Measurements from ENCODE around the gene KCNC4. TPM values are rescaled to one million over a fixed set of nuclear protein-coding genes. Genes with fewer than 3 reads are reported as not detected.

The KCNC4 gene
- polyA plus RNA-seq, 2 donors: 1.8 to 1.9 TPM

GRCh38 chr1:110187139-110187890 lies 22.8 kb upstream of the KCNC4 start:
- Histone ChIP-seq H3K4me3 (ENCODE audit: low read depth in 1 of 2, low read length in 2 of 2) (no peak overlapping the region), H3K27ac (ENCODE audit: low read depth in 2 of 2, low read length in 1 of 2) (no peak overlapping the region), H3K4me1 (ENCODE audit: control insufficient read depth in 2 of 2, insufficient read depth in 2 of 2, low read length in 1 of 2) (no peaks in the 10 kb centered on the region), H3K9me3 (ENCODE audit: control insufficient read depth in 2 of 2, insufficient read depth in 1 of 2, low read depth in 1 of 2, low read length in 1 of 2) (no peaks in the 10 kb centered on the region), H3K36me3 (ENCODE audit: control insufficient read depth in 2 of 2, insufficient read depth in 2 of 2, low read length in 1 of 2) (no peaks in the 10 kb centered on the region), H3K27me3 (ENCODE audit: control insufficient read depth in 1 of 2, insufficient read depth in 2 of 2, low read length in 2 of 2) (no peaks in the 10 kb centered on the region)
- 70 to 76% methylated on average over 10 of the region's 10 CpGs for WGBS, 2 donors

GRCh38 chr1:110188035-110188618 lies 22.0 kb upstream of the KCNC4 start:
- no peaks in the 10 kb centered on the region for H3K9me3 ChIP-seq (ENCODE audit: control insufficient read depth in 2 of 2, insufficient read depth in 1 of 2, low read depth in 1 of 2, low read length in 1 of 2)
- WGBS, 2 donors: 50 to 56% methylated on average over 6 of the region's 6 CpGs
- H3K27me3 ChIP-seq (ENCODE audit: control insufficient read depth in 1 of 2, insufficient read depth in 2 of 2, low read length in 2 of 2): no peaks in the 10 kb centered on the region
- H3K4me3 ChIP-seq (ENCODE audit: low read depth in 1 of 2, low read length in 2 of 2): no peak overlapping the region
- no peaks in the 10 kb centered on the region for H3K4me1 ChIP-seq (ENCODE audit: control insufficient read depth in 2 of 2, insufficient read depth in 2 of 2, low read length in 1 of 2)
- no peaks in the 10 kb centered on the region for H3K36me3 ChIP-seq (ENCODE audit: control insufficient read depth in 2 of 2, insufficient read depth in 2 of 2, low read length in 1 of 2)
- H3K27ac ChIP-seq (ENCODE audit: low read depth in 2 of 2, low read length in 1 of 2): peak overlapping the region; percentile 13 to 55

DNA sequence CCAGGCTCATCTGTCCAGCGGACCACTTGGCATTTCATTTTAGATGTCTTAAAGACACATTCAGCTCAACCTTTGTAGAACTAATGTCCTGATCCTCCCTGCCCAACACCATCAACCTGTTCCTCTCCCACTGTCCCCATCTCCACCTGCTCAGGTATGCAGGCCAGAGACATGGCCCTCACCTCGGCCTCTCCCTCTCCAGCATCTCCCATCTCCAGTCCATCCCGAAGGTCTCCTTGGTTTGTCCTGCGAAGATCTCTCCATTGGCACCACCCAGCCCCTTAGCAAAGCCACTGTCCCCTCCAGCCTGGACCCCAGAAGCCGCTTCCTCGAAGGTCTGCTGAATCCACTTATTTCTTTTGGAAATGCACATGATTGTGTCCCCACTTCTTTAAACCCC lies 20.9 kb upstream of the KCNC4 start:
- H3K9me3 ChIP-seq (ENCODE audit: control insufficient read depth in 2 of 2, insufficient read depth in 1 of 2, low read depth in 1 of 2, low read length in 1 of 2): no peaks in the 10 kb centered on the region
- 85 to 93% methylated on average over 6 of the region's 6 CpGs for WGBS, 2 donors
- no peak overlapping the region for H3K27ac ChIP-seq (ENCODE audit: low read depth in 2 of 2, low read length in 1 of 2)

DNA sequence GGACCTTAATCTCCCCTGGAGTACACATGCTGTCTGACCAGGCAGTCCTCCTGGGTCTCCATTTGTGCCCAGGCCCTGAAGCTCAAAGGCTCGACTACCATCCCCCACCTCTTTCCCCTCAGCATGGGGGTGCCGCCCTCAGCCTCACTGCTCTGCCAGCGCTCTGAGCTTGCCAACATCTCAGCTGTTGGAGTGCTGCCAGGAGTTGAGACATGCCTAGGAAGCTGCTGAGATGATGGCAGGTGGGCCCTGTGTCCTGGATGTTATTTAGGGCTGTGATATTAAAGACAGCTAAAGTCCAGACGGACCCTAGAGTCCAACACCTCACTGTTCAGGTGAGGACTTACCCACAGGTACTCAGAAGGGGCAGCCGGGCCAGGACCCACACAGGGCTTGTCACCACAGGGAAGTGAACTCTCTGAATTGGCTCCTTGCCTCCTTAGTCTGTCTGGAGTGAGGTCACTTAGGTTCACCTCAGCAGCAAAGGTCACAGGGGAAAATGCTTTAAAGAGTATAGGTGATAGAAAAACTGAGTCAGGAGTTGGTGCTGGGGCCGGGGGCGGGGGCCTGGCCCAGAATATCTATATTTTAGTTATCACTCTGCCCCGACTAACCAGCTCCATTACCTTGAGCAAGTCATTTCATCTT lies 19.7 kb upstream of the KCNC4 start:
- WGBS, 2 donors: 43 to 63% methylated on average over 8 of the region's 8 CpGs

More for the DNA sequence above, 20.9 kb upstream of the KCNC4 start:
- H3K4me1 ChIP-seq (ENCODE audit: control insufficient read depth in 2 of 2, insufficient read depth in 2 of 2, low read length in 1 of 2): no peaks in the 10 kb centered on the region
- no peaks in the 10 kb centered on the region for H3K27me3 ChIP-seq (ENCODE audit: control insufficient read depth in 1 of 2, insufficient read depth in 2 of 2, low read length in 2 of 2)
- no peak overlapping the region for H3K4me3 ChIP-seq (ENCODE audit: low read depth in 1 of 2, low read length in 2 of 2)
- no peaks in the 10 kb centered on the region for H3K36me3 ChIP-seq (ENCODE audit: control insufficient read depth in 2 of 2, insufficient read depth in 2 of 2, low read length in 1 of 2)

DNA sequence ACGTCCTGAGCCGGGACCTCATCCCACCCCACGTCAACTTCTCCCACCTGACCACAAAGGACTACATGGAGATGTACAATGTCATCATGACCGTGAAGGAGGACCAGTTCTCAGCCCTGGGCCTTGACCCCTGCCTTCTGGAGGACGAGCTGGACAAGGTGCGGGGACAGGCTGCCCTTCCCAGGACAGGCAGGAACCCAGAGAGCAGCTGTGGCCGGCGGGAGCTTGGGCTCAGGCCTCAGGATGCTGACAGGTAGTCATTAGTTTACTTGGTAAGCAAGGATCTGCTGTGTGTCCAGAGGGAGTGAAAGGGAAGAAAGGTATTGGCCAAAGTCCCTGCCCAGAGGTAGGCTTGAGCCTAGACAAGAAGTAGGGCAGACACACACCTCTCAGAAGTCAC lies 17.6 kb upstream of the KCNC4 start:
- WGBS, 2 donors: 82 to 83% methylated on average over 8 of the region's 8 CpGs
- Histone ChIP-seq H3K27ac (ENCODE audit: low read depth in 2 of 2, low read length in 1 of 2) (no peak overlapping the region), H3K4me3 (ENCODE audit: low read depth in 1 of 2, low read length in 2 of 2) (no peak overlapping the region), H3K4me1 (ENCODE audit: control insufficient read depth in 2 of 2, insufficient read depth in 2 of 2, low read length in 1 of 2) (no peaks in the 10 kb centered on the region), H3K9me3 (ENCODE audit: control insufficient read depth in 2 of 2, insufficient read depth in 1 of 2, low read depth in 1 of 2, low read length in 1 of 2) (no peaks in the 10 kb centered on the region), H3K27me3 (ENCODE audit: control insufficient read depth in 1 of 2, insufficient read depth in 2 of 2, low read length in 2 of 2) (no peaks in the 10 kb centered on the region), H3K36me3 (ENCODE audit: control insufficient read depth in 2 of 2, insufficient read depth in 2 of 2, low read length in 1 of 2) (no peaks in the 10 kb centered on the region)

More for the DNA sequence above, 19.7 kb upstream of the KCNC4 start:
- no peak overlapping the region for H3K4me3 ChIP-seq (ENCODE audit: low read depth in 1 of 2, low read length in 2 of 2)
- H3K9me3 ChIP-seq (ENCODE audit: control insufficient read depth in 2 of 2, insufficient read depth in 1 of 2, low read depth in 1 of 2, low read length in 1 of 2): no peaks in the 10 kb centered on the region
- no peak overlapping the region for H3K27ac ChIP-seq (ENCODE audit: low read depth in 2 of 2, low read length in 1 of 2)
- no peaks in the 10 kb centered on the region for H3K36me3 ChIP-seq (ENCODE audit: control insufficient read depth in 2 of 2, insufficient read depth in 2 of 2, low read length in 1 of 2)
- no peaks in the 10 kb centered on the region for H3K4me1 ChIP-seq (ENCODE audit: control insufficient read depth in 2 of 2, insufficient read depth in 2 of 2, low read length in 1 of 2)
- H3K27me3 ChIP-seq (ENCODE audit: control insufficient read depth in 1 of 2, insufficient read depth in 2 of 2, low read length in 2 of 2): no peaks in the 10 kb centered on the region

DNA sequence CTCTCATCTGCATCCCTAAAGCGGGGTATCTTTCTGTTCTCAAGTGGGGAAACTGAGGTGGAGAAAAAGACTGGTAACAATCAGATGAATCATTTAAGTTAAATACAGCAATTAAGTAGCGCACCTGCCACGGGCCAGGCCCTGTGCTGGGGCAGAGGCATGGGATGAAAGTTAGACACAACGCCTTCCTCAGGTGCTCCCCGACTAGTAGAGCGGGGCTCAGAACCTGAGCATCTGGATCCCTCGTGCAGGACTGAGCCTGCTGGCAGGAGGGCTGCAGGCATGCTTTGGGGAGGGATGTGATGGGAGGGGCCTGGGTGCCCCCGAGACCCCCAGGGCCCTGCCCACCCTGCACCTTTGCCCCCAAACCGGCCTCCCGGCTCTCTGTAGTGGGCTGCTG lies 14.9 kb upstream of the KCNC4 start:
- Histone ChIP-seq H3K27me3 (ENCODE audit: control insufficient read depth in 1 of 2, insufficient read depth in 2 of 2, low read length in 2 of 2) (no peaks in the 10 kb centered on the region), H3K36me3 (ENCODE audit: control insufficient read depth in 2 of 2, insufficient read depth in 2 of 2, low read length in 1 of 2) (no peaks in the 10 kb centered on the region), H3K4me1 (ENCODE audit: control insufficient read depth in 2 of 2, insufficient read depth in 2 of 2, low read length in 1 of 2) (no peaks in the 10 kb centered on the region), H3K4me3 (ENCODE audit: low read depth in 1 of 2, low read length in 2 of 2) (no peak overlapping the region), H3K27ac (ENCODE audit: low read depth in 2 of 2, low read length in 1 of 2) (no peak overlapping the region), H3K9me3 (ENCODE audit: control insufficient read depth in 2 of 2, insufficient read depth in 1 of 2, low read depth in 1 of 2, low read length in 1 of 2) (no peaks in the 10 kb centered on the region)
- WGBS, 2 donors: 85 to 86% methylated on average over 10 of the region's 10 CpGs

DNA sequence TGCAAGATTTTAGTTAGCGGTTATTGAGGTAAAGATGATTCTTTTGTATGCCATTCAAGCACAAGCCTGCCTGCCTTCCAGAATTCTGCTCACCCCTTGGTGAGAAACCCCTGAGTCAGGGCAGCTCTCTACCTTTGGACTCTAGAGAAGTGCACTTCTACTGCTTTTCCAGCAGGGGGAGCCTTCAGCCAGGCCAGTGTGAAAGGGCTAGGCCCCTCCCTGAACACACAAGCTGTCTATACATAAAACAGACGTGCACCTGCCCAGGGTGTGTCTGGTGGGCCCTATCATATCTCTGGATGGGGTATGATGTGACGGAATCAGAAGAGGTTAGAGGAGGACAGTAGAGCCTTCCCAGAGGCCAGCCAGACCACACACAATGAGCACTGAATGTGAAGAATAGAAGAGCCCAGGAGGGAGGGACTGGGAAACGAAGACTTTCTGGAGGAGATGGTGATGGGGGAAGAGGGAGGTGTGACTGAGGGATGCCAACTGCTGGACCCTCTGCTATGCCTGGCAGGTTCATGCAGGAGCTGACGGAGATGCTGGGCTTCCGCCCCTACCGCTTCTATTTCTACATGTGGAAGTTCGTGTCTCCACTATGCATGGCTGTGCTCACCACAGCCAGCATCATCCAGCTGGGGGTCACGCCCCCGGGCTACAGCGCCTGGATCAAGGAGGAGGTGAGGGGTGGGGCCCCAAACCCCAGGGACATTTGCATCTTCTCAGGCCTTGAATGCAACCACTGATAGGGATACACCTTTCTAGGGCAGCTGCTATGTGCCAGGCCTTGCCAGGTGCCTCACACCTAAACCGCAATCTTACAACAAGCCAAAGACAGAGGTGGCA lies 13.0 kb upstream of the KCNC4 start:
- 56 to 59% methylated on average over 12 of the region's 12 CpGs for WGBS, 2 donors
- no peak overlapping the region for H3K27ac ChIP-seq (ENCODE audit: low read depth in 2 of 2, low read length in 1 of 2)
- no peaks in the 10 kb centered on the region for H3K27me3 ChIP-seq (ENCODE audit: control insufficient read depth in 1 of 2, insufficient read depth in 2 of 2, low read length in 2 of 2)
- no peaks in the 10 kb centered on the region for H3K4me1 ChIP-seq (ENCODE audit: control insufficient read depth in 2 of 2, insufficient read depth in 2 of 2, low read length in 1 of 2)
- no peak overlapping the region for H3K4me3 ChIP-seq (ENCODE audit: low read depth in 1 of 2, low read length in 2 of 2)
- H3K36me3 ChIP-seq (ENCODE audit: control insufficient read depth in 2 of 2, insufficient read depth in 2 of 2, low read length in 1 of 2): no peaks in the 10 kb centered on the region
- H3K9me3 ChIP-seq (ENCODE audit: control insufficient read depth in 2 of 2, insufficient read depth in 1 of 2, low read depth in 1 of 2, low read length in 1 of 2): no peaks in the 10 kb centered on the region

DNA sequence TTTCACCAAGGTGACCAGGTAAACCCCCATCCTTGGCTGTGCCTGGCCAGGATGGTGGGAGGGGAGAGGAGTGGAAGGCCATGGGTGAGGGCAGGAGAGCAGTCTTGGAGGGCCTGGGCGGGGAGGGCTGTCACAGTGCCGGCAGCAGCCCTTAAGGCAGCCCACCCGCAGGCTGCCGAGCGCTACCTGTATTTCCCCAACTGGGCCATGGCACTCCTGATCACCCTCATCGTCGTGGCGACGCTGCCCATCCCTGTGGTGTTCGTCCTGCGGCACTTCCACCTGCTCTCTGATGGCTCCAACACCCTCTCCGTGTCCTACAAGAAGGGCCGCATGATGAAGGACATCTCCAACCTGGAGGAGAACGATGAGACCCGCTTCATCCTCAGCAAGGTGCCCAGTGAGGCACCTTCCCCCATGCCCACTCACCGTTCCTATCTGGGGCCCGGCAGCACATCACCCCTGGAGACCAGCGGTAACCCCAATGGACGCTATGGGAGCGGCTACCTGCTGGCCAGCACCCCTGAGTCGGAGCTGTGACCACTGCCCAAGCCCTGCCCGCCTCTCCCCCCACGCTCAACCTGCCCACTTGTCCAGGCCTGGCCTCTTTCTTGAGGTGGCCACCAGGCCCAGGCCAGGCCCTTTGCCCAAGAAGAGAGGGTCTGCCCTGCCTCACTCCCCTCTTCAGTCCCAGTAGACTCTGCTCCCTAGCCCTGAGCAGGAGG lies 12.0 kb upstream of the KCNC4 start:
- H3K4me3 ChIP-seq (ENCODE audit: low read depth in 1 of 2, low read length in 2 of 2): no peak overlapping the region
- 90 to 91% methylated on average over 22 to 23 of the region's 23 CpGs for WGBS, 2 donors

DNA sequence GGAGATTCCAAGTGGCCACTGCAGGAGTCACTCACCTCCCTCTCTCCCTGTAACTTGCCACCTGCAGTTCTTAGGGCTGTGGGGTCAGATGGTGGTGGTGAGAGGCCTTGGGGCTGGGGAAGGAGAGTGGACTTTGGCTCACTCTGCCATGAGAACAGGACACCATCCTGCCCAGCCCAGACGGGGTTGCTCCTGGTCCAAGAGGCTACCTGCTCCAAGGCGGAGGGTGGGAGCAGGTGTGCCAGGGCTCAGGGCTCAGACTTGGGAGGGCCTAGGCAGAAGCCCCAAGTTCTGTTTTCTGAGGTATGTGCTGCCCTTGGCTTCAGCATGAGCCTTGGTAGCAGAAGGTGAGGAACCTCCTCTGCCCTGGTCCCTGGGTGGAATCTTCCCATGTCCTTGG lies 11.4 kb upstream of the KCNC4 start:
- H3K36me3 ChIP-seq (ENCODE audit: control insufficient read depth in 2 of 2, insufficient read depth in 2 of 2, low read length in 1 of 2): no peaks in the 10 kb centered on the region
- 89 to 93% methylated on average over 2 of the region's 2 CpGs for WGBS, 2 donors
- H3K27me3 ChIP-seq (ENCODE audit: control insufficient read depth in 1 of 2, insufficient read depth in 2 of 2, low read length in 2 of 2): no peaks in the 10 kb centered on the region
- no peak overlapping the region for H3K27ac ChIP-seq (ENCODE audit: low read depth in 2 of 2, low read length in 1 of 2)
- H3K4me3 ChIP-seq (ENCODE audit: low read depth in 1 of 2, low read length in 2 of 2): no peak overlapping the region
- no peaks in the 10 kb centered on the region for H3K9me3 ChIP-seq (ENCODE audit: control insufficient read depth in 2 of 2, insufficient read depth in 1 of 2, low read depth in 1 of 2, low read length in 1 of 2)
- peaks cover 0 to 3% of the 10 kb centered on the region in 2 donors for H3K4me1 ChIP-seq (ENCODE audit: control insufficient read depth in 2 of 2, insufficient read depth in 2 of 2, low read length in 1 of 2)

More for the DNA sequence above, 12.0 kb upstream of the KCNC4 start:
- Histone ChIP-seq H3K27me3 (ENCODE audit: control insufficient read depth in 1 of 2, insufficient read depth in 2 of 2, low read length in 2 of 2) (no peaks in the 10 kb centered on the region), H3K36me3 (ENCODE audit: control insufficient read depth in 2 of 2, insufficient read depth in 2 of 2, low read length in 1 of 2) (no peaks in the 10 kb centered on the region), H3K27ac (ENCODE audit: low read depth in 2 of 2, low read length in 1 of 2) (no peak overlapping the region), H3K9me3 (ENCODE audit: control insufficient read depth in 2 of 2, insufficient read depth in 1 of 2, low read depth in 1 of 2, low read length in 1 of 2) (no peaks in the 10 kb centered on the region), H3K4me1 (ENCODE audit: control insufficient read depth in 2 of 2, insufficient read depth in 2 of 2, low read length in 1 of 2) (peaks cover 0 to 2% of the 10 kb centered on the region in 2 donors)
